Activated T-cell treated with anti-CD3 and anti-CD28 coated beads, Interleukin-2, amount 50 U/mL, for 48 hours (primary cell): ENCODE data around the gene SLC45A3.
"Not testable (repeated sequence)": the region's sequence is repeated elsewhere in the genome, so short reads cannot be mapped to it uniquely, and the experiment has no call there.

ENCODE experiments used
- DNase-seq, 2 experiments: peaks; one replicate each; pipeline ENCODE4 v3.0.0-alpha.2; 2020

SLC45A3 gene

DNA sequence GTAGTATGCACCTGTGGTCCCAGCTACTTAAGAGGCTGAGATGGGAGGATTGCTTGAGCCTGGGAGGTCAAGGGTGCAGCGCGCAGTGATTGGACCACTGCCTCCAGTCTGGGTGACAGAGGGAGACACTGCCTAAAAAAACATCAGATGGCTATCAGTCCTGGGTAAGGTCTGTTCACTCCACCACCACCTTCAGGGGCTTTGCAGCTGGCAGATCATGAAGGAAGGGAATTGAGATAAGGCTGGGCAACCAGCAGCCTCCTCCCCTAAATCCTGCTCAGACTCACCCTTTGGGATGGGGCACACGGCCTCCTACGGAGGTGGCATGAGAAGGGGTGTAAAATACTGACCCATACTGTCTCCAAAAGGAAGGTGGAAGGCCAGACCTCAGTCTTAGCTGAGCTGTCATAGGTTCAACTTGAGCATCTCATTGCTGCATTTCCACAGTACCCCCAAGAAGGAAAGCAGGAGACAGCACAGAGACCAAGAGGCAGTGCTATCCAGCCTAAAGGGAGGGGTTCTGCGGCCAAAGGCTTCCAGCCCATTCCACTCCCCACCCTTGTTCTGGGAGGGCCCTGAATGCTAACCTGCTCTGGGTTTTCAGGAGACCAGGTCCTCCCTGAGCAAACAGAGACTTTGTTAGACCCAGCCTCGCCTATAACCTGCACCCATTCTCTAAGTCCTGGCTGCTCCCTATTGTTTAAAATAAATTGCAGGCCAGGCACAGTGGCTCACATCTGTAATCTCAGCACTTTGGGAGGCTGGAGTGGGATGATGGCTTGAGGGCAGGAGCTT lies 13.7 kb downstream of the SLC45A3 start:
- no peak for DNase-seq

DNA sequence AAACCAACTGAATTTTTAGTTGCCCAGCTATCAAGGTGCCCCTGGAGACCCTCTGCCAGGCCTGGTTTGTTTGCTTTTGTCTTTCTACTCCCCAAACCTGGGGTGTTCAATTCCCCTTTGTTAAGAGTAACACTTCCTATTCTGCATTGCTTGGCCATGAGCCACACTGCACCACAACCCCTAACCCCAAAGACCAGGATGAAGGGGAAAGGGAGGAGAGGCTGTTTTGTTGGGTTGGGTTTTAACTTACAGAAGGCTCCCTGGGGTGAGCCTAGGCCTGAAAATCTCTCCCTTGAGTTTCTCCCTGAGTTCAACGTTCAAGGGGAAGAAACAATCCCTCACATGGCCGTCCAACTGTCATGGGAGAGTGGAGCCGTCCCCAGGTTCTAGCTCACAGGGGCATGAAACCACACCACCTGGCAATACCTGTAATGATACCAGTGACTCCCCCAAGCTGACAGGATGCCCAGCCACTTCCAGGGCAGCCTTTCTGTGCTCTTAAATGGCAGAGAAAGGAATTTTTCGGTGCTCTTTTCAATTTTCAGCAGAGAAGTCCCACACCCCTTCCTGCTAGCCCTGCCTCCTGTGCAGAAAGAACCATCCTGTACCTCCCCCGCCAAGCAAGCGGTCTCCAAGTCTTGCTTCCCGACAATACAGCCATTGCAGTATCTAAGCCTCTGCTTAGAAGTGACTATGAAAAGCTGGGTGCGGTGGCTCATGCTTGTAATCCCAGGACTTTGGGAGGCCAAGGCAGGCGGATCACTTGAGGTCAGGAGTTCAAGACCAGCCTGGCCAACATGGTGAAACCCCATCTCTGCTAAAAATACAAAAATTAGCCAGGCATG lies 14.9 kb downstream of the SLC45A3 start:
- DNase-seq, result no peak

GRCh38 chr1:205664399-205665017 lies 15.8 kb downstream of the SLC45A3 start:
- no peak for DNase-seq

DNA sequence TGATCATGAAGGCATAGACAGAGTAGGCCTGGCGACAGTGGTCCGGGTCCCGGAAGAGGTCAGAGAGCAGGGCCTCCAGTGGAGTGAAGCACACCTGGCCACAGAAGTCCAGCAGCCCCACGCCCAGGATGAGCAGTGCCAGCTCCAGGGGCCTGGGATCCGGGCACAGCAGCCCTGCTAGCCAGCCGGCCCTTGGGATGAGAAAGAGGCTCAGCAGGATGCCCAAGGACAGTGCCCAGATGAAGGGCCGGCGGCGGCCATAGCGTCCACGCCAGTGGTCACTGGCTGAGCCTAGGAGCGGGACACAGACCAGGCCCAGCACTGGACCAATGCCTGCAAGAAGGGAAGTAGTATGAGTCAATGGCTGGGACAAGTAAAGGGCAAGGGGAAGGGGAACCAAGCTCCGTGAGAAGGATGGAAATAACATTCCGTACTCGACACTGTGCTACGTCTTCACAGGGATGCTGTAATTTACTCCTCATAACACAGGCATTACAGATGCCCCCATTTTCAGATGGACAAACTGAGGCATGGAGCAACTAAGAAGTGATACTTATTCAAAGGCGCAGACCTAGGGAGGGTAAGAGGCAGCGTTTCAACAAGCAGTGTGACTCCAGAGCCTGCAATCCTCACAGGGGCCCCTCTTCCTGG lies 16.9 kb downstream of the SLC45A3 start:
- no peak for DNase-seq

GRCh38 chr1:205662791-205663190 lies 17.5 kb downstream of the SLC45A3 start:
- DNase-seq, result no peak

DNA sequence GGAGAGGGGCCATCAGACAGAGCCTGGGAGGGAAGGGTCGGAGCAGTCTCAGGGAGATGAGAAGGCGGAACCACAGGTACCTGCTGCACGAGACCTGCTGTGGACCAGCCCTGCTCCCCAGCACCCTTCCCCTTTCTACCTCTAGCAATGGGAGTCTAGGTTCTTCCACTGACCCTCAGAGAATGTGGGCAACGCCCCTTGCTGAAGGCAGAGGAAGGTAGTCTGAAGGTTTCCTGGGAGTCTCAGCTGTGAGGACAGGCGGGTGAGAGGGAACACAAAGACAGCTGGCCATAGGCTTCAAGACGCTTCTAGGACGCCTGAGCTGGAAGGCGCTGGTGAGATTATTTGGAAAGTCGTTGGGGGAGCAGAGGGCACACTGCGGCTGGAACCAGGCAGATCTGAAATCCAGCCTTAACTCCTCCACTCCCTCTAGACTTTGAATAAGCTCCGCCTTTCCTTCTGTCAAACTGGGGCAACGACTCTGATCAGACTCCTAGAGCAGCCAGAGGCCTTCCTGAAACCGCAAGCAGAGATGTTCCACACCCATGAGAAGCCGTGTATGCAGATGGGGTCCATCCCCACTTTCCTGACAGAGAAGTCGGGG lies 18.1 kb downstream of the SLC45A3 start:
- DNase-seq, result no peak

- DNase-seq, result no peak
Observed at GRCh38 chr1:205661429-205662134, 18.7 kb downstream of the SLC45A3 start.

DNA sequence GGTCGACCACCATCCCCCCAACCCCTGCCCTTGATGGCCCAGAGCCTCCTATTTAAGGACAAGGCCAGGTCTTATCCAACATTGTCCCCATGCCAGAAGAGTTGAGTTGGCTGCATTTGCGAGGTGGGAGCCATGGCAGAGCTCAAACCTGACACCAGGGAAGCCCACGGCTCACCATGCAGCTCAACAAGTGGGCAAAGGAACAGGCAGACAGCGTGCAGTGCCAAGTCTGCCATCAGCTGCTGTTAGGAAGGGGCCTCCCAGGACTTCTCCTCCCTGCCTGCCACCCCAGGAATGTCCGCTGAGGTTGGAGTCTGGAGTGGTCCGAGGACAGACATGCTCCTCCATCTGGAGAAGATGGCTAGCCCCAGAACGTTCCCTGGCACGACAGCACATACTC lies 19.9 kb downstream of the SLC45A3 start:
- no peak for DNase-seq

- DNase-seq, result peak; percentile 84 to 86
Observed at GRCh38 chr1:205658943-205659581, 21.2 kb downstream of the SLC45A3 start.

- DNase-seq, result no peak
Observed at GRCh38 chr1:205656236-205656635, 24.1 kb downstream of the SLC45A3 start.

DNA sequence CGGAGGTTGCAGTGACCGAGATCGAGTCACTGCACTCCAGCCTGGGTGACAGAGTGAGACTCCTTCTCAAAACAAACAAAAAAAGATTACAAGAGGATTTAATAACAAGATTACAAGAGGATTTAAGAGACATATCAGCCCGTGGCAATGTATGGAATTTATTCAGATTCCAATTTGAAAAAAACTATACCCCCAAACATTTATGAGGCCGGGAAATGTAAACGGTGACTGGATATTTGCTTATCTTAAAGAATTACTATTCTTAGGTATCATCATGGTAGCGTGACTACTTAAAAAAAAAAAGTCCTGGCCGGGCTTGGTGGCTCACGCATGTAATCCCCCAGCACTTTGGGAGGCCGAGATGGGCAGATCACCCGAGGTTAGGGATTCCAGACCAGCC lies 27.3 kb downstream of the SLC45A3 start:
- DNase-seq, result no peak

- DNase-seq, result no peak
Observed at GRCh38 chr1:205650241-205650640, 30.1 kb downstream of the SLC45A3 start.

- no peak for DNase-seq
Observed at GRCh38 chr1:205645519-205645918, 34.8 kb downstream of the SLC45A3 start.

GRCh38 chr1:205642679-205643307 lies 37.5 kb downstream of the SLC45A3 start:
- no peak for DNase-seq

DNA sequence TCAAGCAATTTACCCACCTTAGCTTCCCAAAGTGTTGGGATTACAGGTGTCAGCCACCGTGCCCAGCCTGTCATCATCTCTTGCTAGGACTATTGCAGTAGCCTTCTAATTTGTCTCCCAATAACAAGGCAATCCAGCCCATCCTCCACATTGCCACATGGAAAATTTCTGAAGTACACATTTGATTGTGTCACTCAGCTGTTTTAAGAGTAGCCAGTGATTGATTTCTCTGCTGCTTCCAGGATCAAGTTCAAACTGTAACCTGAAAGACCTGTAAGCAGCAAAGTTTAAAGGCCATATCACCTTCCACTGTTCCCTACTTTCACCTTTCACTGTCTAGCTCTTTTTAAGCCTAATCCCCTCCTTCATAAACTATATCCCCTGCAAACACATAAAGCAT lies 40.7 kb downstream of the SLC45A3 start:
- no peak for DNase-seq

GRCh38 chr1:205637854-205638468 lies 42.3 kb downstream of the SLC45A3 start:
- DNase-seq, result no peak

DNA sequence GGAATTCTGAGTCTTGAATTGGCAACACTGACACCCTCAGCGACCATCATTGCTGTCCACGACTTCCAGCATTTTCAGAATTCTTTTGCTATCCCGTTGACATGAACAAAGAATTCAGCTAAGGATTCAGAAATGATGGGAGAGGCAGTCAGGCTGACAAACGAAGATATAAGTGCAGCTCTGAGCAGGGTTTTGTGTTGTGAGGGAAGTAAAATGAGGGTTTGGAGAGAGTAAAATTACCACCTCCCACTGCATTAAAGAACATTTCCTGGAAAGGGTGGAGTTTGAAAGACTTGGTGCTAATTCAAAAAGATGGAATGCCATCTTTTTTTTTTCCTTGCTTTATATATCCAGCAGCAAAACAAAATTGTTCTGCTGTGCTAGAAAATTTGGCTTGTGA lies 43.6 kb downstream of the SLC45A3 start:
- DNase-seq, result no peak

DNA sequence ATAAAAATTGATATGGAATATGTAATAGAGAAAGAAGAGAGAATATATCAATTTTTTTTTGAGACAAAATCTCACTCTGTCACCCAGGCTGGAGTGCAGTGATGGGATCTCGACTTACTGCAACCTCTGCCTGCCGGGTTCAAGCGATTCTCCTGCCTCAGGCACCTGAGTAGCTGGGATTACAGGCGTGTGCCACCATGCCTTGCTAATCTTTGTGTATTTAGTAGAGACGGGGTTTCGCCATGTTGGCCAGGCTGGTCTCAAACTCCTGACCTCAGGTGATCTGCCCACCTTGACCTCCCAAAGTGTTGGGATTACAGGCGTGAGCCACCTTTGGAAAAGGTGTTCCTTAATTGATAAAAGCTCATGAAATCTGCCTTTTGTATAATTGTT lies 44.2 kb downstream of the SLC45A3 start:
- not testable (repeated sequence) for DNase-seq

- no peak for DNase-seq
Observed at GRCh38 chr1:205633421-205633976, 46.8 kb downstream of the SLC45A3 start.

DNA sequence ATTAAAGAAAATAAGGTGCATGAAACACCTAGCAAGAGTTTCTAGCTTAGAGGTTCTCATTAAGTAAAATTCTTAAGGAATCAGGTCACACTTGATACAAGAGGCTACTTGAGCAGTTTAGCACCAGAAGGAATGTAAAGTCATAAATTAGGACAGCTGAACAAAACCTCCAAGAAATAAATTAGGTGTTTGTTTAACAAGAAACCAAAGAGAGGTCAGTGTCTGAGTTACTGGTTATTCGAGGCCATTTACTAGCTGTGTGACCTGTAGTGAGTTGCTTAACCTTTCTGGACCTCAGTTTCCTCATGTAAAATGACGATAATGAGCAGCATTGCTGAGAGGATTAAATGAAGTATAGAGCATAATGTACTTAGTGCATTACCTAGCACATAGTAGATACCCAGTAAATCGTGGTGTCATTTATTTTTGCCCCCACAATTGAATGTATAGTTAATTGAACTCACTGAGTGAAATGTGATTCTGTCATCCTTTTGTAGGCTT lies 47.6 kb downstream of the SLC45A3 start:
- no peak for DNase-seq
